NCI-H2107 (cell line): ENCODE measurements around the gene MAMDC4.

Source experiments
- DNase-seq: peaks from one replicate; lab custom pipeline; 2025; lab: John Stamatoyannopoulos, UW

The MAMDC4 gene

GRCh38 chr9:136849960-136850865, 1.9 kb upstream of the MAMDC4 start:
- DNase-seq: no peak

GRCh38 chr9:136850866-136851775, 1.0 kb upstream of the MAMDC4 start:
- no peak for DNase-seq

GRCh38 chr9:136852664-136853595, 784 bp downstream of the MAMDC4 start:
- no peak for DNase-seq

GRCh38 chr9:136853596-136854112, 1.5 kb downstream of the MAMDC4 start:
- no peak for DNase-seq

GRCh38 chr9:136854113-136854841, 2.1 kb downstream of the MAMDC4 start:
- DNase-seq: no peak

GRCh38 chr9:136854842-136855460, 2.8 kb downstream of the MAMDC4 start:
- no peak for DNase-seq

GRCh38 chr9:136855461-136856078, 3.4 kb downstream of the MAMDC4 start:
- DNase-seq: no peak

GRCh38 chr9:136856079-136856476, 3.9 kb downstream of the MAMDC4 start:
- DNase-seq: no peak

- no peak for DNase-seq
These were observed 4.5 kb downstream of the MAMDC4 start for GRCh38 chr9:136856541-136857141.

- no peak for DNase-seq
These were observed 5.0 kb downstream of the MAMDC4 start for GRCh38 chr9:136857166-136857565.

GRCh38 chr9:136857581-136858412, 5.7 kb downstream of the MAMDC4 start:
- DNase-seq: no peak

- no peak for DNase-seq
These were observed 6.3 kb downstream of the MAMDC4 start for GRCh38 chr9:136858452-136858843.

GRCh38 chr9:136858844-136859757, 7.0 kb downstream of the MAMDC4 start:
- no peak for DNase-seq

- no peak for DNase-seq
These were observed 8.4 kb downstream of the MAMDC4 start for GRCh38 chr9:136860529-136860928.

GRCh38 chr9:136860933-136861873, 9.1 kb downstream of the MAMDC4 start:
- no peak for DNase-seq

GRCh38 chr9:136861874-136862457, 9.8 kb downstream of the MAMDC4 start:
- DNase-seq: no peak
